Measurements from ENCODE around the gene EGLN2. TPM values are rescaled to one million over a fixed set of nuclear protein-coding genes. Genes with fewer than 3 reads are reported as not detected.

EGLN2 gene
- polyA plus RNA-seq, 1 of the 3 experiments (the other 2 are of a cell fraction): 43.0 TPM

DNA sequence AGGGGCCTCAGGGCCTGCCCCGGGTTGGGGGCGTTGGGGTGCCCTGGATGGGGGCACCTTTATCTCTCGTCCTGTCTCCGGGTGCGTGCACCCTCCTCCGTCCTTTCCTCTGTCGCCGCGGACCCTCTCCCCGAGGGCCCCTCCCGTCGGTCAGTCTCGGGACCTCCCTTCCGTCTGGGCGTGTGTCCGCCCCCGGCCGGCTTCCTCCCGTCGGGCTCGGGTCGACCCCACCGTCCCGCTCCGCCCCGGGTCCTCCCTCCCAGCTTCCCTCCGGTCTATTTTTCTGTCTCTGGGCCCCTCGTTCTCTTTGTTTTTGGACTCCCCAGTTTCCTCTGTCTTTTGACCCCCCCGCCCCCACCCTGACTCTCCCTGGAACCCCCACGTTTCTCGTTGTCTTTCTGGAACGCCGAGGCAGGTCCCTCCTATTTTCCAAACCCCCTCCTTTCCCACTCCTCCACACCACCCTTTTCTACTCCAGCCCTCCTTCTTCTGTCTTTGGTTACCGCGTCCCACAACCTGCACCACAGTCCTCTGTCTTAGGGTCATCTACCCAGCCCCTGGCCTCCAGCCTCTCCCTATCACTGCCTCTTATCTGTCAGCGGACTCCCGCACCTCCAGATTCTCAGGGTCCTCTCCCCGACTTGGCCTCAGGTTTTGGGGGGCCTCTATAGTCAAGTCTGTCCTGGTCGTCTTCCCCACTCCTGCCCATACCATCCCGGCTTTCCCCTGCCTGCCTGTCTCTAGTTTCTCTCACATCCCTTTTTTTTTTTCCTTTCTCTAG, 757 bp downstream of the EGLN2 start:
- Histone ChIP-seq H3K4me1 (ENCODE audit: control insufficient read depth in 1 of 2, insufficient read depth in 2 of 2, low read depth in 1 of 2, low read length in 1 of 2) (peaks cover 35 to 50% of the 10 kb centered on the region in 2 experiments; a peak in 2 of 4 replicates), H3K4me3 (ENCODE audit: low read depth in 2 of 2, low read length in 1 of 2) (peak overlapping the region; percentile 71 to 80), H3K9me3 (no peaks in the 10 kb centered on the region), H3K9me2 (no peaks in the 10 kb centered on the region), H2AFZ (ENCODE audit: low read depth) (no peak overlapping the region), H3K36me3 (replicated peaks in 1 of 2; ENCODE audit: control insufficient read depth in 1 of 2, insufficient read depth in 2 of 2, low read length in 1 of 2) (peaks cover 21 to 28% of the 10 kb centered on the region in 2 experiments), H3K9ac (peak overlapping the region; percentile 83), H3K27ac (ENCODE audit: low read depth in 2 of 2, low read length in 1 of 2) (peak overlapping the region; percentile 53 to 81), H3K4me2 (peak overlapping the region; percentile 98), H3K27me3 (ENCODE audit: insufficient read depth) (no peaks in the 10 kb centered on the region), H3F3A (replicated peaks; ENCODE audit: insufficient read depth) (peaks cover 9% of the 10 kb centered on the region), H4K20me1 (ENCODE audit: insufficient read depth) (peaks cover 52% of the 10 kb centered on the region), H3K79me2 (ENCODE audit: insufficient read depth) (peaks cover 57% of the 10 kb centered on the region)
- DNase-seq: peak; percentile 69
- 6% methylated on average over 23 of the region's 40 CpGs for WGBS (ENCODE audit: low lambda C conversion rate)
- TF ChIP-seq EZH2phosphoT487 (IDR thresholded peaks at IDR 0.05; ENCODE audit: borderline replicate concordance, low read depth) (no peak), CHD2 (IDR thresholded peaks at IDR 0.05; ENCODE audit: low read length, partially characterized antibody) (peak; percentile 14)
- POLR2A ChIA-PET: interaction anchor here (1.9 to 3.6 kb wide), 2 partner anchors 22 to 49 kb away, joined by 11 to 31 read pairs; partner anchors contain the start of genes ACTMAP, RAB4B and SNRPA
- CTCF ChIA-PET: interaction anchor here (0.9 to 3.7 kb wide), 4 partner anchors 10 to 137 kb away, joined by 3 to 20 read pairs (median 7); partner anchors contain the start of gene RAB4B

DNA sequence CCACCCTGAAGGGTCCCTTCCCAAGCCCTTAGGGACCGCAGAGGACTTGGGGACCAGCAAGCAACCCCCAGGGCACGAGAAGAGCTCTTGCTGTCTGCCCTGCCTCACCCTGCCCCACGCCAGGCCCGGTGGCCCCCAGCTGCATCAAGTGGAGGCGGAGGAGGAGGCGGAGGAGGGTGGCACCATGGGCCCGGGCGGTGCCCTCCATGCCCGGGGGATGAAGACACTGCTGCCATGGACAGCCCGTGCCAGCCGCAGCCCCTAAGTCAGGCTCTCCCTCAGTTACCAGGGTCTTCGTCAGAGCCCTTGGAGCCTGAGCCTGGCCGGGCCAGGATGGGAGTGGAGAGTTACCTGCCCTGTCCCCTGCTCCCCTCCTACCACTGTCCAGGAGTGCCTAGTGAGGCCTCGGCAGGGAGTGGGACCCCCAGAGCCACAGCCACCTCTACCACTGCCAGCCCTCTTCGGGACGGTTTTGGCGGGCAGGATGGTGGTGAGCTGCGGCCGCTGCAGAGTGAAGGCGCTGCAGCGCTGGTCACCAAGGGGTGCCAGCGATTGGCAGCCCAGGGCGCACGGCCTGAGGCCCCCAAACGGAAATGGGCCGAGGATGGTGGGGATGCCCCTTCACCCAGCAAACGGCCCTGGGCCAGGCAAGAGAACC, 1.5 kb downstream of the EGLN2 start:
- Histone ChIP-seq H3K4me2 (peak overlapping the region; percentile 98), H3F3A (replicated peaks; ENCODE audit: insufficient read depth) (peaks cover 13% of the 10 kb centered on the region), H3K9me3 (no peaks in the 10 kb centered on the region), H3K4me3 (ENCODE audit: low read depth in 2 of 2, low read length in 1 of 2) (peak overlapping the region; percentile 71 to 80), H3K4me1 (ENCODE audit: control insufficient read depth in 1 of 2, insufficient read depth in 2 of 2, low read depth in 1 of 2, low read length in 1 of 2) (peaks cover 35 to 58% of the 10 kb centered on the region in 2 experiments; a peak in 2 of 4 replicates), H3K27me3 (ENCODE audit: insufficient read depth) (no peaks in the 10 kb centered on the region), H3K36me3 (replicated peaks in 1 of 2; ENCODE audit: control insufficient read depth in 1 of 2, insufficient read depth in 2 of 2, low read length in 1 of 2) (peaks cover 21 to 32% of the 10 kb centered on the region in 2 experiments), H3K79me2 (ENCODE audit: insufficient read depth) (peaks cover 64% of the 10 kb centered on the region), H3K9me2 (no peaks in the 10 kb centered on the region), H2AFZ (ENCODE audit: low read depth) (no peak overlapping the region), H4K20me1 (ENCODE audit: insufficient read depth) (peaks cover 59% of the 10 kb centered on the region), H3K27ac (ENCODE audit: low read depth in 2 of 2, low read length in 1 of 2) (peak overlapping the region in 1 of 2 experiments; percentile 53; a peak in 1 of 4 replicates), H3K9ac (peak overlapping the region; percentile 83)
- POLR2A ChIA-PET: interaction anchor here (0.9 kb wide), 1 partner anchor 23 kb away, joined by 4 read pairs; the partner anchor contains the start of gene RAB4B
- CTCF ChIA-PET: interaction anchor here (0.9 to 1.3 kb wide), 2 partner anchors 9 to 137 kb away, joined by 3 read pairs; no protein-coding TSS in a partner anchor
- 74% methylated on average over 21 of the region's 27 CpGs for WGBS (ENCODE audit: low lambda C conversion rate)
- DNase-seq: no peak
- TF ChIP-seq POLR2AphosphoS5 (IDR thresholded peaks at IDR 0.05; ENCODE audit: low read depth, low read length): no peak
- TF ChIP-seq, protein P1, sequence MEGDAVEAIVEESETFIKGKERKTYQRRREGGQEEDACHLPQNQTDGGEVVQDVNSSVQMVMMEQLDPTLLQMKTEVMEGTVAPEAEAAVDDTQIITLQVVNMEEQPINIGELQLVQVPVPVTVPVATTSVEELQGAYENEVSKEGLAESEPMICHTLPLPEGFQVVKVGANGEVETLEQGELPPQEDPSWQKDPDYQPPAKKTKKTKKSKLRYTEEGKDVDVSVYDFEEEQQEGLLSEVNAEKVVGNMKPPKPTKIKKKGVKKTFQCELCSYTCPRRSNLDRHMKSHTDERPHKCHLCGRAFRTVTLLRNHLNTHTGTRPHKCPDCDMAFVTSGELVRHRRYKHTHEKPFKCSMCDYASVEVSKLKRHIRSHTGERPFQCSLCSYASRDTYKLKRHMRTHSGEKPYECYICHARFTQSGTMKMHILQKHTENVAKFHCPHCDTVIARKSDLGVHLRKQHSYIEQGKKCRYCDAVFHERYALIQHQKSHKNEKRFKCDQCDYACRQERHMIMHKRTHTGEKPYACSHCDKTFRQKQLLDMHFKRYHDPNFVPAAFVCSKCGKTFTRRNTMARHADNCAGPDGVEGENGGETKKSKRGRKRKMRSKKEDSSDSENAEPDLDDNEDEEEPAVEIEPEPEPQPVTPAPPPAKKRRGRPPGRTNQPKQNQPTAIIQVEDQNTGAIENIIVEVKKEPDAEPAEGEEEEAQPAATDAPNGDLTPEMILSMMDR (IDR thresholded peaks at IDR 0.05): no peak
- TF ChIP-seq, protein P2, sequence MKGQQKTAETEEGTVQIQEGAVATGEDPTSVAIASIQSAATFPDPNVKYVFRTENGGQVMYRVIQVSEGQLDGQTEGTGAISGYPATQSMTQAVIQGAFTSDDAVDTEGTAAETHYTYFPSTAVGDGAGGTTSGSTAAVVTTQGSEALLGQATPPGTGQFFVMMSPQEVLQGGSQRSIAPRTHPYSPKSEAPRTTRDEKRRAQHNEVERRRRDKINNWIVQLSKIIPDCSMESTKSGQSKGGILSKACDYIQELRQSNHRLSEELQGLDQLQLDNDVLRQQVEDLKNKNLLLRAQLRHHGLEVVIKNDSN (IDR thresholded peaks at IDR 0.05; ENCODE audit: borderline replicate concordance, low read depth): no peak
- no peak for TF ChIP-seq ELF1 (IDR thresholded peaks at IDR 0.05)
- TF ChIP-seq FOXJ3 (CRISPR knock-in tag; IDR thresholded peaks at IDR 0.05): no peak
- no peak for TF ChIP-seq GABPA (IDR thresholded peaks at IDR 0.05; ENCODE audit: low read depth)
- TF ChIP-seq CHD2 (IDR thresholded peaks at IDR 0.05; ENCODE audit: low read length, partially characterized antibody): no peak
- no peak for TF ChIP-seq FOSL2 (IDR thresholded peaks at IDR 0.05; ENCODE audit: borderline replicate concordance, low read depth)
- TF ChIP-seq, protein P3, sequence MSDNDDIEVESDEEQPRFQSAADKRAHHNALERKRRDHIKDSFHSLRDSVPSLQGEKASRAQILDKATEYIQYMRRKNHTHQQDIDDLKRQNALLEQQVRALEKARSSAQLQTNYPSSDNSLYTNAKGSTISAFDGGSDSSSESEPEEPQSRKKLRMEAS (IDR thresholded peaks at IDR 0.05; ENCODE audit: low read depth): no peak
- no peak for TF ChIP-seq MXI1 (IDR thresholded peaks at IDR 0.05; ENCODE audit: low read depth, low read length)
- no peak for TF ChIP-seq NFIC (IDR thresholded peaks at IDR 0.05; ENCODE audit: borderline replicate concordance)
- no peak for TF ChIP-seq NRF1 (IDR thresholded peaks at IDR 0.05; ENCODE audit: low read depth, low read length)
- TF ChIP-seq FOXM1 (IDR thresholded peaks at IDR 0.05; ENCODE audit: low read depth): no peak
- TF ChIP-seq, protein P4, sequence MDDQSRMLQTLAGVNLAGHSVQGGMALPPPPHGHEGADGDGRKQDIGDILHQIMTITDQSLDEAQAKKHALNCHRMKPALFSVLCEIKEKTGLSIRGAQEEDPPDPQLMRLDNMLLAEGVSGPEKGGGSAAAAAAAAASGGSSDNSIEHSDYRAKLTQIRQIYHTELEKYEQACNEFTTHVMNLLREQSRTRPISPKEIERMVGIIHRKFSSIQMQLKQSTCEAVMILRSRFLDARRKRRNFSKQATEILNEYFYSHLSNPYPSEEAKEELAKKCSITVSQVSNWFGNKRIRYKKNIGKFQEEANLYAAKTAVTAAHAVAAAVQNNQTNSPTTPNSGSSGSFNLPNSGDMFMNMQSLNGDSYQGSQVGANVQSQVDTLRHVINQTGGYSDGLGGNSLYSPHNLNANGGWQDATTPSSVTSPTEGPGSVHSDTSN (IDR thresholded peaks at IDR 0.05): no peak
- no peak for TF ChIP-seq JUND (IDR thresholded peaks at IDR 0.05)
- no peak for TF ChIP-seq RAD21 (IDR thresholded peaks at IDR 0.05; ENCODE audit: low read length)
- TF ChIP-seq, protein P5, sequence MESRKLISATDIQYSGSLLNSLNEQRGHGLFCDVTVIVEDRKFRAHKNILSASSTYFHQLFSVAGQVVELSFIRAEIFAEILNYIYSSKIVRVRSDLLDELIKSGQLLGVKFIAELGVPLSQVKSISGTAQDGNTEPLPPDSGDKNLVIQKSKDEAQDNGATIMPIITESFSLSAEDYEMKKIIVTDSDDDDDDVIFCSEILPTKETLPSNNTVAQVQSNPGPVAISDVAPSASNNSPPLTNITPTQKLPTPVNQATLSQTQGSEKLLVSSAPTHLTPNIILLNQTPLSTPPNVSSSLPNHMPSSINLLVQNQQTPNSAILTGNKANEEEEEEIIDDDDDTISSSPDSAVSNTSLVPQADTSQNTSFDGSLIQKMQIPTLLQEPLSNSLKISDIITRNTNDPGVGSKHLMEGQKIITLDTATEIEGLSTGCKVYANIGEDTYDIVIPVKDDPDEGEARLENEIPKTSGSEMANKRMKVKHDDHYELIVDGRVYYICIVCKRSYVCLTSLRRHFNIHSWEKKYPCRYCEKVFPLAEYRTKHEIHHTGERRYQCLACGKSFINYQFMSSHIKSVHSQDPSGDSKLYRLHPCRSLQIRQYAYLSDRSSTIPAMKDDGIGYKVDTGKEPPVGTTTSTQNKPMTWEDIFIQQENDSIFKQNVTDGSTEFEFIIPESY (IDR thresholded peaks at IDR 0.05; ENCODE audit: borderline replicate concordance, low read depth): no peak
